H1 (cell line): ENCODE data around the gene MEGF11. TPM values are rescaled to one million over a fixed set of nuclear protein-coding genes. Genes with fewer than 3 reads are reported as not detected.

Experiments
- CTCF ChIA-PET: fragments of 300-600 bp; sonication (Branson Sonifier 250); formaldehyde crosslinking; loops from one replicate; lab custom pipeline; 2021; ENCODE audit not compliant: partially characterized antibody; lab: Charles Lee
- POLR2A ChIA-PET: fragments of 300-600 bp; sonication (Branson Sonifier 250); formaldehyde crosslinking; loops from one replicate; lab custom pipeline; 2021; ENCODE audit warnings: inconsistent platforms; ENCODE audit not compliant: partially characterized antibody; lab: Charles Lee
- DNase-seq, 2 experiments: peaks; one replicate each; pipeline versions ENCODE4 v3.0.0 to v3.0.0-alpha.2; 2010 to 2022; ENCODE audit warnings: low spot score in 2 of 2, low read depth in 1 of 2, mixed read lengths in 1 of 2
- FAIRE-seq: peaks from 2 replicates; lab custom pipeline; 2011; peaks lifted over from hg19 to GRCh38; lab: Jason Lieb, UNC
- H2AFZ ChIP-seq: 2 replicates; pipeline ENCODE4 v1.8.1; 2012; ENCODE audit warnings: low read length, inconsistent platforms
- H2AK5ac ChIP-seq: 2 replicates; pipeline ENCODE4 v1.6.1; 2013; ENCODE audit warnings: low read depth, low read length
- H2BK120ac ChIP-seq: replicated peaks from 2 replicates; pipeline ENCODE3; 2013; ENCODE audit warnings: low read depth, low read length, inconsistent platforms
- H2BK12ac ChIP-seq: 2 replicates; pipeline ENCODE4 v1.6.1; 2013; ENCODE audit warnings: low read depth, low read length
- H2BK15ac ChIP-seq: 2 replicates; pipeline ENCODE4 v1.6.1; 2013; ENCODE audit warnings: low read length
- H2BK20ac ChIP-seq: 2 replicates; pipeline ENCODE4 v1.6.1; 2013; ENCODE audit warnings: low read length
- H2BK5ac ChIP-seq: 2 replicates; pipeline ENCODE4 v1.6.1; 2013; ENCODE audit warnings: low read depth, low read length
- H3K14ac ChIP-seq: 2 replicates; pipeline ENCODE4 v1.6.1; 2013; ENCODE audit warnings: inconsistent platforms; ENCODE audit not compliant: insufficient read length
- H3K18ac ChIP-seq: 2 replicates; pipeline ENCODE4 v1.6.1; 2013; ENCODE audit warnings: low read length; ENCODE audit errors: extremely low read depth
- H3K23ac ChIP-seq: 2 replicates; pipeline ENCODE4 v1.6.1; 2013; ENCODE audit warnings: inconsistent platforms; ENCODE audit not compliant: insufficient read length
- H3K23me2 ChIP-seq: 2 replicates; pipeline ENCODE4 v1.6.1; 2013; ENCODE audit warnings: low read depth, low read length
- H3K27ac ChIP-seq: 2 replicates; pipeline ENCODE4 v1.6.1; 2011; ENCODE audit warnings: low read depth, low read length, inconsistent platforms
- H3K27me3 ChIP-seq, 4 experiments: replicated peaks in 1 of 4; 1 replicate in 1 of 4; 2 replicates in 3 of 4; pipeline versions ENCODE4 v1.6.1 to v1.8.1; 2011 to 2013; ENCODE audit warnings: low read length in 3 of 4, mild to moderate bottlenecking in 3 of 4, inconsistent platforms in 2 of 4, mixed read lengths in 2 of 4, moderate library complexity in 1 of 4; ENCODE audit not compliant: control insufficient read depth in 3 of 4, insufficient read depth in 3 of 4; ENCODE audit errors: extremely low read depth in 1 of 4
- H3K36me3 ChIP-seq, 4 experiments: 2 replicates each; pipeline versions ENCODE4 v1.6.1 to v1.8.1; 2011 to 2013; ENCODE audit warnings: mild to moderate bottlenecking in 4 of 4, low read length in 3 of 4, moderate library complexity in 2 of 4, control low read depth in 1 of 4, inconsistent platforms in 1 of 4; ENCODE audit not compliant: insufficient read depth in 4 of 4, control insufficient read depth in 2 of 4
- H3K4ac ChIP-seq: replicated peaks from 2 replicates; pipeline ENCODE3; 2013; ENCODE audit warnings: low read length, low read depth, mixed read lengths, inconsistent platforms; ENCODE audit not compliant: insufficient read length
- H3K4me1 ChIP-seq, 4 experiments: replicated peaks in 1 of 4; 1 replicate in 1 of 4; 2 replicates in 3 of 4; pipeline versions ENCODE4 v1.6.1 to v1.8.1; 2011 to 2013; ENCODE audit warnings: low read length in 3 of 4, inconsistent platforms in 2 of 4, mixed read lengths in 1 of 4; ENCODE audit not compliant: insufficient read depth in 4 of 4, control insufficient read depth in 3 of 4
- H3K4me2 ChIP-seq, 2 experiments: 2 replicates each; pipeline versions ENCODE4 v1.6.1 to v1.8.1; 2011 to 2013; ENCODE audit warnings: low read depth in 2 of 2, low read length in 2 of 2, control low read depth in 1 of 2, inconsistent platforms in 1 of 2, mild to moderate bottlenecking in 1 of 2; ENCODE audit not compliant: insufficient read depth in 1 of 2
- H3K4me3 ChIP-seq, 4 experiments: fragments of 200-600, 300-600 bp in 1 of 4; sonication (generic), shearing (Covaris generic), sonication (Bioruptor Twin) in 1 of 4; 2 replicates each; pipeline versions ENCODE4 v1.5.1 to v1.8.1; 2011 to 2016; ENCODE audit warnings: low read length in 4 of 4, low read depth in 3 of 4, control low read depth in 2 of 4, inconsistent platforms in 2 of 4, mild to moderate bottlenecking in 2 of 4, mixed read lengths in 1 of 4, moderate library complexity in 1 of 4; ENCODE audit not compliant: insufficient read depth in 2 of 4; ENCODE audit errors: extremely low read depth in 1 of 4
- H3K56ac ChIP-seq: replicated peaks from 2 replicates; pipeline ENCODE3; 2013; ENCODE audit warnings: low read depth, mild to moderate bottlenecking, mixed read lengths, low read length, inconsistent platforms; ENCODE audit not compliant: insufficient read length
- H3K79me1 ChIP-seq: 2 replicates; pipeline ENCODE4 v1.6.1; 2013; ENCODE audit warnings: low read depth, low read length, control low read depth
- H3K79me2 ChIP-seq, 2 experiments: 2 replicates each; pipeline versions ENCODE4 v1.6.1 to v1.8.1; 2012 to 2013; ENCODE audit warnings: low read length in 2 of 2, mild to moderate bottlenecking in 2 of 2, inconsistent platforms in 1 of 2; ENCODE audit not compliant: insufficient read depth in 2 of 2, control insufficient read depth in 1 of 2
- H3K9ac ChIP-seq, 4 experiments: replicated peaks in 1 of 4; 1 replicate in 1 of 4; 2 replicates in 3 of 4; pipeline versions ENCODE4 v1.6.1 to v1.8.1; 2011 to 2013; ENCODE audit warnings: low read depth in 3 of 4, low read length in 3 of 4, control low read depth in 2 of 4, mild to moderate bottlenecking in 2 of 4, moderate library complexity in 2 of 4, inconsistent platforms in 1 of 4; ENCODE audit errors: extremely low read depth in 1 of 4
- H3K9me3 ChIP-seq, 2 experiments: 2 replicates each; pipeline versions ENCODE4 v1.6.1 to v1.8.1; 2012 to 2013; ENCODE audit warnings: mild to moderate bottlenecking in 2 of 2, moderate library complexity in 2 of 2, control low read depth in 1 of 2, inconsistent platforms in 1 of 2, low read depth in 1 of 2, low read length in 1 of 2, mixed read lengths in 1 of 2; ENCODE audit not compliant: insufficient read depth in 2 of 2
- H4K20me1 ChIP-seq, 2 experiments: replicated peaks in 1 of 2; 2 replicates each; pipeline versions ENCODE3 to v1.8.1; 2011 to 2013; ENCODE audit warnings: inconsistent platforms in 2 of 2, low read length in 2 of 2, mild to moderate bottlenecking in 1 of 2; ENCODE audit not compliant: insufficient read depth in 2 of 2, control insufficient read depth in 1 of 2
- H4K5ac ChIP-seq: 2 replicates; pipeline ENCODE4 v1.6.1; 2013; ENCODE audit warnings: low read length, low read depth, mixed read lengths, inconsistent platforms; ENCODE audit not compliant: insufficient read length
- H4K8ac ChIP-seq: 2 replicates; pipeline ENCODE4 v1.8.0; 2013; ENCODE audit warnings: mild to moderate bottlenecking, moderate library complexity, low read length, inconsistent platforms; ENCODE audit not compliant: insufficient read depth; ENCODE audit errors: extremely low read depth
- H4K91ac ChIP-seq: replicated peaks from 2 replicates; pipeline ENCODE3; 2013; ENCODE audit warnings: low read length, mixed read lengths, inconsistent platforms; ENCODE audit not compliant: insufficient read length
- ASH2L ChIP-seq: fragments of 200-600, 300-600 bp; sonication (generic); IDR thresholded peaks from one replicate; pipeline ENCODE4 v1.7.1; 2017; ENCODE audit warnings: low read length
- CHD1 ChIP-seq: IDR thresholded peaks from 2 replicates; pipeline ENCODE4 v1.6.1; 2012; ENCODE audit warnings: low read depth, low read length, improper control_type of control experiment
- FOSL1 ChIP-seq: IDR thresholded peaks from 2 replicates; pipeline ENCODE4 v1.6.1; 2011; ENCODE audit warnings: mild to moderate bottlenecking, low read depth, low read length, moderate library complexity; ENCODE audit not compliant: insufficient read depth
- SIX5 ChIP-seq: IDR thresholded peaks from 2 replicates; pipeline ENCODE4 v1.6.1; 2011; ENCODE audit warnings: mild to moderate bottlenecking, low read depth, low read length
- SRF ChIP-seq: IDR thresholded peaks from 2 replicates; pipeline ENCODE4 v1.6.1; 2011; ENCODE audit warnings: mild to moderate bottlenecking, low read depth, low read length, moderate library complexity
- TEAD4 ChIP-seq: IDR thresholded peaks from 2 replicates; pipeline ENCODE4 v1.6.1; 2012; ENCODE audit warnings: low read depth, low read length, inconsistent platforms, mixed read lengths
- WGBS, 2 experiments: shearing (Covaris generic) in 1 of 2; methylation state at CpG; one replicate each; pipeline versions ENCODE4 v1.1.6 to v1.1.7; 2013 to 2015; ENCODE audit warnings: low lambda C conversion rate in 2 of 2, mixed read lengths in 2 of 2, inconsistent platforms in 1 of 2, low coverage in 1 of 2, missing lambda C conversion rate in 1 of 2; ENCODE audit not compliant: insufficient replicate concordance in 2 of 2, insufficient coverage in 1 of 2, insufficient read length in 1 of 2; ENCODE audit errors: extremely low coverage in 1 of 2, missing lambda C conversion rate in 1 of 2; 5-methylcytosine and 5-hydroxymethylcytosine counted together
- polyA plus RNA-seq, 7 experiments: library from polyadenylated mRNA; depleted of rRNA in 3 of 7; stranded (reverse) in 5 of 7; unstranded in 2 of 7; fragments of >200 nt in 5 of 7; fragments of 200-250 nt in 2 of 7; gene quantifications; 1 replicate in 5 of 7; 2 replicates in 1 of 7; 4 replicates in 1 of 7; pipeline versions ENCODE4 v1.2.1 to v1.2.3, GENCODE V29; 2011 to 2013; ENCODE audit warnings: missing spikeins in 2 of 7, mixed read lengths in 2 of 7
- total RNA-seq: library from RNA; stranded (reverse); fragmentation: NEBNext Ultra II Directional; extraction: Animal tissue kit (Norgen Biotek cat#: 25700); gene quantifications from 2 replicates; pipeline ENCODE4 v1.2.1, GENCODE V29; 2021

MEGF11 gene
- total and polyA plus RNA-seq, 2 of the 8 experiments (the other 6 are each of a cell fraction or from before 2014, with no cell fraction given): 4.4 to 4.8 TPM

GRCh38 chr15:66065325-66065724 lies 188.2 kb downstream of the MEGF11 start:
- Histone ChIP-seq H3K23ac (no peak overlapping the region), H2BK15ac (no peak overlapping the region), H4K5ac (no peak overlapping the region), H4K20me1 (no peaks in the 10 kb centered on the region), H3K27me3 (no peaks in the 10 kb centered on the region), H3K23me2 (no peaks in the 10 kb centered on the region), H3K4me1 (peaks cover 15 to 38% (median 28%) of the 10 kb centered on the region in 4 experiments), H3K27ac (no peak overlapping the region), H3K4me2 (no peak overlapping the region), H3K56ac (no peak overlapping the region), H2AFZ (no peak overlapping the region), H2BK12ac (peak overlapping the region; percentile 53; the same call in 1 of the 2 replicates), H2BK5ac (no peak overlapping the region), H3K4me3 (no peak overlapping the region), H2BK120ac (no peak overlapping the region), H3K79me2 (no peaks in the 10 kb centered on the region), H3K36me3 (no peaks in the 10 kb centered on the region), H3K9me3 (peaks cover 2 to 8% of the 10 kb centered on the region in 2 experiments; a peak in 2 of 4 replicates), H3K79me1 (no peaks in the 10 kb centered on the region; the same call in 1 of the 2 replicates), H3K9ac (no peak overlapping the region), H2AK5ac (no peak overlapping the region), H3K14ac (no peak overlapping the region), H3K4ac (no peak overlapping the region), H4K91ac (no peak overlapping the region), H2BK20ac (no peak overlapping the region), H3K18ac (peak overlapping the region; percentile 26; the same call in 1 of the 2 replicates), H4K8ac (no peak overlapping the region)
- ChIA-PET CTCF (interaction anchor here (0.9 to 1.2 kb wide), 4 partner anchors 16 to 442 kb away, joined by 3 read pairs; no protein-coding TSS in a partner anchor), POLR2A (no interaction called here)
- 63% methylated on average over 6 of the region's 6 CpGs; no CpG with 5 or more reads in 1 of the 2 experiments for WGBS, 2 experiments
- DNase-seq (no peak), FAIRE-seq (no peak)
- TF ChIP-seq FOSL1: no peak
- no peak for TF ChIP-seq SIX5
- TF ChIP-seq CHD1: no peak
- TF ChIP-seq ASH2L: no peak
- no peak for TF ChIP-seq TEAD4
- TF ChIP-seq SRF: no peak
